NCI-H1417 (cell line): ENCODE results near the gene SNTB2.

ENCODE experiments used
- DNase-seq, 3 experiments: peaks; one replicate each; lab custom pipeline; 2025; lab: John Stamatoyannopoulos, UW

Gene SNTB2

DNA sequence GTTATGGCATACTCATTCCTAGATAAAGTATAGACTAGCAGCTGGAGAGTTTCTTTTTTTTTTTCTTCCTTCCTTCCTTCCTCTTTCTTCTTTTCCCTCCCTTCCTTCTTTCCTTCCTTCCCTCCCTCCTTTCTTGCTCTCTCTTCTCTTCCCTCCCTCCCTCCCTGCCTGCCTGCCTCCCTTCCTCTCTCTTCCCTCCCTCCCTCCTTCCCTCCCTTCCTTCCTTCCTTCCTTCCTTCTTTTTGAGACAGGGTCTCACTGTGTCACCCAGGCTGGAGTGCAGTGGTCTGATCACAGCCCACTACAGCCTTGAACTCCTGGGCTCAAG lies 7.0 kb upstream of the SNTB2 start:
- DNase-seq = no peak

DNA sequence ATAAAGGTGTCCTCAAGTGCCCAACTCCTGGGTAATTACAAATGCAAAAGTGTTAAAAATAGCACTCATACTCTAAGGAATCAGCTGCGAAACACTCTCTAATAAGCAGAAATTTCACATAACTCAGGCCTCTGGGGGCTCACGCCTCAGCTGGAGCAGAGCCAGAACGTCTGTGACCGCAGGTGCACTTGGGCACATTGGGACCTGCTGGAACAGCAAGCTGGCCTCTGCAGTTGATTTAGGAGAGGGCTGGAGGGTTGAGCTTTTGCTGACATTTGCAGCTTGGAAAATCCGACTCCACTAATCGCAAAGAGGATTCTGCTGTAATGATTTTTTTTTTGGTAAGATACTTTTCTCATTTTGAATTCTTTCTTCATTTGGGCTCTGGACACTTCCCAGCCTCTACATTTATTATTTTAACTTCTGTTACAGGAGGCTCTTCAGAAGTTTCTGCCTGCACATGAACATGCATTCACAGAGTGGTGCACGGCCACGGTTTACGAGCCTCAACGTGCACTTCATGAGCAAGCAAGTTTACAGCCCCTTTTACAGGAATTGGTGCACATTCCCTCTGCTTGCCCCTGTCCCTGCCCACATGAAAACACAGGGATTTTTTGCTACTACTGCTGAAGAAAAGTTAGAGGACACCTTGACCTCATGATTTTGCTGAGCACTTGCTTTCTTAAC lies 4.1 kb upstream of the SNTB2 start:
- DNase-seq = peak; percentile 38 to 72 (median 53)

DNA sequence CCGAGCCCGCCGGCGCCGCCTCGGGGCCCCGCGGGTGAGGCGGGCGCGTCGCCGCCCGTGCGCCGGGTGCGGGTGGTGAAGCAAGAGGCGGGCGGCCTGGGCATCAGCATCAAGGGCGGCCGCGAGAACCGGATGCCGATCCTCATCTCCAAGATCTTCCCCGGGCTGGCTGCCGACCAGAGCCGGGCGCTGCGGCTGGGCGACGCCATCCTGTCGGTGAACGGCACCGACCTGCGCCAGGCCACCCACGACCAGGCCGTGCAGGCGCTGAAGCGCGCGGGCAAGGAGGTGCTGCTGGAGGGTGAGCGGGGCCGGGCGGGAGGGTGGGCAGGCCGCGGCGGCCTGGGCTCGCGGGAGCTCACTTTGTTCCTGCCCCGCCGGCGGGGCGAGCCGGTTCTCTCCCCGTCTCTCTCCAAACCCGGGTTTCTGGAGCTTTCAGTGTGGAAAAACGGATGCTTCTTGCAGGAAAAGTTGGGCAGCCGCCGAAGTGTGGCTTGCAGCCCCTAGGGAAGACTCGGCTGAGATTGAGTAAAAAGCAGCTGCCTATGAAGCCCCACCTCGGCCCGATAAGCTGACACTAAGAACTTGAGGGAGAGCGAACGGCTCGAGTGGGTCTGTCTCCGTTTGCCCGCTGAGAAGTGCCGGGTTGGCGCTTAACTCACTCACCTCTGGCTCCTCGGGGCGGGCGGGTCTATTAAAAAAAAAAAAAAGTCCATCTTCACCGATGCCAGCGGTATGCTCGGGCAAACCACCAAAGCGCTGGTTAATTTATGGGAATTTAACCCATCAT lies 677 bp downstream of the SNTB2 start:
- DNase-seq = peak; percentile 37 to 83 (median 80)

DNA sequence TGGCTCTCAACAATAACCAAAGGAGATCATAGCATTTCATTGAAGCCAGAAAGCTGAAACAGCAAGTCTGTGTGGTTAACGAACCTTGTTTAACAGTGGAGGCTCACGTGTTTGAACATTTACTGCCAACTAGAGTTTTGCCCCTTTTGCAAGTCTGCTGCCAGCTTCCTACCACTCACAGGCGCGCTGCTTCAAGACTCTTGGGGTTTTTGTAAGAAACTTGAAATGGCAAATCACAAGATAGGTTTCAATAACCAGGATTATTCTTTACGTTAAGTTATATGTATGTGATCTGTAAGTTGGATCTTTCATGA lies 1.2 kb downstream of the SNTB2 start:
- DNase-seq = no peak

DNA sequence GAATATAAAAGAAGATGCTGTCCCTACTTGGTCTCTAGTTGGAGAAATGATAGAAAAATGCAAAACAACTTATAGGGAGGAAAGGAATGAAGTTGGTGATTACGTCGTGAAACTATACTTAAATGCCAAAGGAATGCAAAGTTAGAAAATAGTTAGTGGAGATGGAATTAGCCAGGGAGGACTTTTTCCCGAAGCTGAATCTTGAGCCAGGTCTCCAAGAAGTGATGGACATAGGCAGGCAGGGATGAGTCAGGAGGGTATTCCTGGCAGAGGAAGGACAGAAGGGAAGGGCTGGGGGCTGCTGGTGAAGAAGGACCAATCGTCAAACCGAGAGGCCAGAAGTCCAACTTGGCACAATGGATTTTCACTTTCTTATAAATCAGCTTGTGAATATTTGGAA lies 1.8 kb downstream of the SNTB2 start:
- DNase-seq = no peak

DNA sequence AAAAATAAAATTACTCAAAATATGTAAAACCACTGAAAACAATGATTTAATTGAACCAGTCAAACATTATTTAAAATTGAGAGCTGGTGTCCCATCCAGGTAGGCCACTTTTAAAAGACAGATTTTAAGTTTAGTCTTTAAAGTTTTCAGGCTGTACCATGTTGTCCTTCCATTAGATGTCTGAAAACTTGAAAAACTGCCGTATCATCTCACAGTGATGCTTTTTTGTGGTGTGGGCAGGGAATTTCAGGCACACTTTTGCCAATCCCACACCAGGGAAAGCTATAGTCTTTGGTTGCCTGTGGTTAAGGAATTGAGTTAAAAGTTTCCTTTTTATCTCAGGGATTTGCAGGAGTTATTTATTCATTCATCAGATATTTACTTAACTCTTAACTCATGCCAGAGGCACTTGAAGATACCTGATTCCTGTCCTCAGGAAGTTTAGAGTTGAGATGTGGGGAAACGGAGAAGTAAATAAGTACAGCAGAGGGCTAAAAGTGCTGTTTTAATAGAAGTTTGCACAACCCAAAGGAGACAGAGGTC lies 3.2 kb downstream of the SNTB2 start:
- no peak for DNase-seq

DNA sequence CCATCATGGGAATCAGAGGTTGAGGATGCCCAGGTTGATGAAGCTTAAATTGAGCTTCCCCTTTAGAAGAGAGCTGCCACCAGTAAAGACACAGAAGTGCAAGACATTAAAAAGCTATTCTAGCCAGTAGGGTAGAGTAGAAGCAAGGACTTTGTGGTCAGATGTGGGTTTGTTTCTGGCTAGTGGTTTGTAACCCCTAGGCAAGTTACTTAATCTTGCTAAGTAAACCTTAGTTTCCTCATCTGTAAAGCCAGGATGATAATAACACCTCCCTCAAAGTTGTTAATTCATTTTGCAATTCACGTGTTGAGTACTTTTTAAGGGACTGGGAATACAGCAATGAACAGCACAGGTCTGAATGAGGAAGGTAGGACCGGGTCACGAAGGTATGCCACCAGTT lies 3.6 kb downstream of the SNTB2 start:
- DNase-seq = no peak

DNA sequence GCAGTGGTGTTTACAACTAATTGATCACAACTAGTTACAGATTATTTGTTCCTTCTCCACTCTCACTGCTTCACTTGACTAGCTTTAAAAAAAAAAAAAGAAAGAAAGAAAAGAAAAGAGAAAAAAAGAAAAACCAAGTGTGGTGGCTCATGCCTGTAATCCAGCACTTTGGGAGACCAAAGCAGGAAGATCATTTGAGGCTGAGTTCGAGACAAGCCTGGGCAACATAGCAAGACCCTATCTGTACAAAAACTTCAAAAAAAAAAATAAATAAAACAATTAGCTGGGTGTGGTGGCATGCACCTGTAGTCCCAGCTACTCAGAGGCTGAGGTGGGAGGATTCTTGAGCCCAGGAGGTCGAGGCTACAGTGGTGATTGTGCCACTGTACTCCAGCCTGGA lies 4.2 kb downstream of the SNTB2 start:
- no peak for DNase-seq

DNA sequence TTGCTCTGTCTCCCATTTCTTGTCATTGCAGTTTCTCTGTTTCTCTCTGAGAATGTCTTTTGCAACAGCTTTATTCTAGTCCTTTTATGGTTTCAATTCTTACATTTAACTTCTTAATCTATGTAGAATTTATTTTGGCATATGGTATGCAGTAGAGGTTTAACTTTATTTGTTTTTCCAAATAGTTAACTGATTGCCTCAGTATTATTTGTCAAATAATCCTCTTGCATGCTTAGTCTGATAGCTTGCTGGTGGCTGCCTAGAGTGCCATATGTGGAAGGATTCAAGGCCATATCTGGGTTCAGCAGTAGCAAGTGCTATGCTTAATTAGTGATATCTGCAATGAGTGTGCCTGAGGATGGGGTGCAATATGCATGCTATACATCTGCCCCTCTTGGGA lies 6.9 kb downstream of the SNTB2 start:
- DNase-seq = no peak

DNA sequence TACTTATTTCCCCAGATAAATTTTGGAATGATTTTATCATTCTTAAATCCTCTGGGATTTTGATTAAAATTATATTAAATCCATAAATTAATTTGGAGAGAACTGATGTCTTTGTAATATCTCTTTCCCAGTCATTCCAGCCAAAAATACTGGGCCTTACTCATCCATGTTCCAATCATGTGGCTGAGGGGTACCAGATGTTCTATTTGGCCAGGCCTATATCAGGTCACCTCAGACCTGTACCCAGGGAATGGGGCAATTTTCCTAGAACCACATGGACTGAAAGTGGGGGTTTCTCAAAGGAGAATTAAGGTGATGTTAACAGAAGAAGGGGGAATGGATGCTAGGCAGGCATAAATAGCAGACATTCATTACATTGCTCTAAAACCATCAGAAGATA lies 7.5 kb downstream of the SNTB2 start:
- no peak for DNase-seq

DNA sequence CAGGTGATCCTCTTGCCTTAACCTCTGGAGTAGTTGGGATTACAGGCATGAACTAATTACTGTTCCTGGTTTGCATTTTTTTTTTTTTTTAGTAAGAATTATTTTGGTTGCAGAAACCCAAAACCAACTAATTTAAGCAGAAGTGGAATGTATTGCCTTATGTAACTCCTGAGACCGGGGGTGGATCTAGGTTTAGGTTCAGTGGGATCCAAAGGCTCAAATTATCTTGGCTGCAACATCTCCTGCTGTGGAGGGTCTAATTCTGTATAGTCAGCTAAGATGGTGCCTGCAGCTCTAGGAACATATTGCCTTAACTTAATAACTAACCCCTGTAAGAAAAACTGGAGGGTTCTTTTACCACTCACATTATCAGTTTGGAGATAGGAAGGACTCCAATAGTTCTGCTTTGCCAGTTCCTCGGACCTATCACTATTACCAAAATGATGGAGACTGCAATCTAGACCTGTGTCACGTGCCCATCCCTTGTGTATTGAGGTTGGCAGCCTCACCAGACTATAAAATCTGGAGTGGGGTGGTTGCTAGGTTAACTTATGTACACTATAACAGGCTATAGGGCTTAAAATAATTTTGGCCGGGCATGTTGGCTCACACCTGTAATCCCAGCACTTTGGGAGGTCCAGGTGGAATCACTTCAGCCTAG lies 8.5 kb downstream of the SNTB2 start:
- DNase-seq = peak in 1 of 3 experiments; percentile 55

DNA sequence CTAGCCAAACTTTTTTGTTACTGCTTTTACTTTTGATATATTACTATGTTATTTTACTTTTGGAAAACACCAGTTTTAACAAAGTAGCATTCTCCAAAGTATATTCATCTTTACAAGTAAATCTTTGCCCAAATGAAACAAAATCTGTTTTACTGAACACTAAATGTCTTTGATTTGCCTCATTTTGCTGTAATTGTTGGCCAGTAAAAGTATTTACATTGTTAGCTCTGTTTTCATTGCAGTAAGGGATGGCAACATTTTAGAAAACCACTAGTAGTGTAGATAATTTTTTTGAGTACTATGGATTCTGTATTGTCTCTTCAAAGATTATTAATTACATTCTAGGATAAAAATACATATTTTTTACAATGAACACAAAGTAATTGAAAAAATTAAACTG lies 10.6 kb downstream of the SNTB2 start:
- no peak for DNase-seq

DNA sequence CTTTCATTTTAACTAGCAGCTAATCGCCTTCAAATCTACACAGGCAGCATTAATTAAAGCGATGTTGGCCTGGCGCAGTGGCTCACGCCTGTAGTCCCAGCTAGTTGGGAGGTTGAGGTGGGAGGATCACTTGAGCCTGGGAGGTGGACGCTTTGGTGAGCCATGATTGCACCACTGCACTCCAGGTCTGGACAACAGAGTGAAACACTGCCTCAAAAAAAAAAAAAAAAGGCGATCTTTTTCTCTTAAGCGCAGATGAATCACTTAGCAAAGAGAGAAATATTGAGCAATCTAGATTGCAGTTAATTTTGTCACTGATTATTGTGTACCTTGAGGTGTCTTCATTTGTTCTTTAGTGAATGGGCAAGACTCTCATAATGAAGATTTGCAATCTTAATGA lies 12.4 kb downstream of the SNTB2 start:
- DNase-seq = no peak

DNA sequence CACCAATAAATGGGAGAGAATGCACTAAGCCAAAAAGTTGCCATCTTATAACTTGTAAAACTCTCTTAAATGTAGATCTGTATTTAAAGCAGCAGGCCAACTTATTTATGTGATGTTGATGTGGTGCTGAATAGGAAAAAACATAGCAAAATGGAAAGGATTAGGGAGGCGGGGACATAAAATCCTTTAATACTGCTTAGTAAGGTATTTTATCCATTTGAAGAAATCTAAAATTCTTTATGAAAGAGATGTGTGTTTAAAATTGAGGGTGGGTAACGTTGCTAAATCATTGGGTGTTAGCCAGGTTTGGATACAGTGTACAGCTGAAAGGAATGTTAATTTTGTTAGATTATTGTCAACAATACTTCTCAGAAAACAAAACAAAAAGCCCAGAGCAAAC lies 14.3 kb downstream of the SNTB2 start:
- no peak for DNase-seq

DNA sequence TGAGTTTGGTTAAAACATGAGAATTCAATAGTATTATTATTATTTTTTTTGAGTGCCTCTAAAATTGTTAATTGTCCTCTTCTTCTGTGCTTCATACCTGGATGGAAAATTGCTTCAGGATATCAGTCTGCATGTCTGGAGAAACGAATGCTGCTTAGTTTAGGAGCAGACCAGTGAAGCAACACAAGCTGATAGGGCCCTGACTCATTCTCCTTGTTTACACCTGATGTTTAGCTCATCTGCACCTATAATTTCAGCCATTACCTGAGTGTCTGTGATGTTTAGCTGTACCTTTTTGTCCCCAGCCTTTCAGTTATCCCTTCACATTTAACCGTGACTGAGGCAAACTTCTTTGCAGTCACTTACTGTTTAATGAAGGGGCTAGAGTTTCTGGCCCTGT lies 14.8 kb downstream of the SNTB2 start:
- DNase-seq = peak in 1 of 3 experiments; percentile 12

DNA sequence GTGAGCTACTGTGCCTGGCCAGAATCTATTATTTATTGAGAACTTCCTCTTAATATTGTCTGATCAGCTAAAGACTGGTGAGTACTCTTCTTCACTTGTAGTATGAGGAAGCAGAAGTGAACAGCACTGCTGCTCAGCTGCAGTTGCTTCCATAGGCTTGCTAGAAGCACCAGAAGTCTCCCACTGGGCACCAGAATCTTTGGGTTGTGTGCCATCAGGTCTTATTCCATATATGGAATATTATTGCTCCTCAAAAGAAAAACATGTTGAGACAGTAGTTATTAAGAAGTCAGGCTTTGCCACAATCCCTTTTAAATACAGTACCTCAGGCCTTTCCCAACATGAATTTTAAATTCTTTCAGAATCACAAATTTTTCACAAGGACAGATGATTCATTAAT lies 17.2 kb downstream of the SNTB2 start:
- DNase-seq = no peak

DNA sequence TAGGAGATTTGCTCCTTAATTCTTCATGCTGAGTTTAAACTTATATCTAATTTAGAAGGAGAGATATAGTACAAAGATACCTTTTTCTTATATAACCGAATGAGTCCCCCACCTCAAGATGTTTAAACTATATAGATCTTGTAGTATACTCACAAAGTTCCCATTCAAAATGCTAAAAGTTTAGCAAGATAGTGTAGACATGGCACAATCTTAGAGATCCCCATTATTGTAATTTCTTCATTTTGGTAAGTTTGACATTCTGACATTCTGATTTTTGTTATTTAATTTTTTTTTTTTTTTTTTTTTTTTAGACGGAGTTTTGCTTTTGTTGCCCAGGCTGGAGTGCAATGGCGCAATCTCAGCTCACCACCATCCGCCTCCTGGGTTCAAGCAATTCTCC lies 22.8 kb downstream of the SNTB2 start:
- DNase-seq = no peak

DNA sequence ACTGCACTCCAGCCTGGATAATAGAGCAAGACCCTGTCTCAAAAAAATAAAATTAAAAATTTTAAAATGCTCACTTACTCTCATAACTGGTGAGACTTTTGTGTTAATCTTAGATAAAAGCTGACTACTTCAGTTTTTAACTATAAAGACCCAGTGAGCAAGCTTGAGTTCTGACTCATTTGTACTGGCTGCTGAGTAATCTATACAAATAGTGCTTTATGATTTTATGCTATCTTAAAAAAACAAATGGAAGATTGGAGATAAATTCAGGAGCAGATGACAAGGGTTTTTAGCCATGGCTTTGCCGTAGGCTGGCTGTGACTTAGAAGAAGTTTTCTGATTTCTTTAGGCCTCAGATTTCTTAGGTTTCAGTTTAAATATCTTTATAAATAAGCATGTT lies 30.5 kb downstream of the SNTB2 start:
- DNase-seq = no peak

DNA sequence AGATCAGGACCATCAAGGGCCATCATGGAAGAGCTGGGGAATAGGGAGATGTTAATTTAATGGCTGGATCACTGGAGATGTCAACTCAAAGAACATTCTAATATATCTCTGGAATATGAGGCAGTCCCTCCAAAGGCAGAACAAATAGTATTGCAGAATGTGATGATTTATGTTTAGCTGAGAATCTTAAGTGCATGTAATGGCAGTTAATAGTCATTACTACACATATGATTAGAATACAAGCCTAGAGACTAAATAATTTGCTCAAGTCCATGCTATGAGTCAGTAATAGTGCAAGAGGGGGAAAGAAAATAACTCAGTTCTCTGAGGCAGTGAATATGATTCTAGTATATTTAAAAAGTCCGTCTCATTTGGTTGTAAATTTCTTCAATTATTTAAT lies 32.3 kb downstream of the SNTB2 start:
- DNase-seq = no peak

DNA sequence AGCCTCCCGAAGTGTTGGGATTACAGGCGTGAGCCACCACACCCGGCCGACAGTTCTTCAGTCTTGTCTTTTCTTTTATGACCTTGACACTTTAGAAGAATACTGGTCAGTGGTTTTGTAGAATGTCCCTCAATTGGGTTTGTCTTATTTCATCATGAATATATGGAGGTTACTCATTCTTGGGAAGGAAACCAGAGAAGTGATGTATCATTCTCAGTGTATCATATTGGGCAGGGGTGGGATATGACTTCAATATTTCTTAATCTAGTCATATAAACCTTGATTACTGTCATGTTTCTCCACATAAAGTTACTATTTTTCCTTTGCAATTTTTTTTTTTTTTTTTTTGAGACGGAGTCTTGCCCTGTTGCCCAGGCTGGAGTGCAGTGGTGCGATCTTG lies 36.9 kb downstream of the SNTB2 start:
- DNase-seq = no peak

DNA sequence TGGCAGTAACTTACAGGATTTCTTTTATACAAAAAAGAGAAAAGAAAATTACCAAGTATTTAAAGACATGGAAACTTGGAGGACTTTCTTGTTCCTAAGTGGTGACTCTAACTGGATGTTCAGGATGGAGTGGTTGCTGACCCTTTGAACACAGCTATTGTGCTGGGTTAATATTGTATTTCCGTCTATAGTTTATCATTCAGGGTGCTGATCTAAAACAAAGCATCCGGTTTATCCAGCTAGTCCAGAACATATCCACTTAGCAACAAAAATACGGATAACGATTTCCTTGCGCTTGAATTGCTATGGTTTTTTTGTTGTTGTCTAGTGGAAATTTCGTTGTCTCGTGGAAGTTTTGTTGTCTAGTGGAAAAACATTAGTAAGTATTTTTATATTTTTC lies 38.2 kb downstream of the SNTB2 start:
- no peak for DNase-seq

DNA sequence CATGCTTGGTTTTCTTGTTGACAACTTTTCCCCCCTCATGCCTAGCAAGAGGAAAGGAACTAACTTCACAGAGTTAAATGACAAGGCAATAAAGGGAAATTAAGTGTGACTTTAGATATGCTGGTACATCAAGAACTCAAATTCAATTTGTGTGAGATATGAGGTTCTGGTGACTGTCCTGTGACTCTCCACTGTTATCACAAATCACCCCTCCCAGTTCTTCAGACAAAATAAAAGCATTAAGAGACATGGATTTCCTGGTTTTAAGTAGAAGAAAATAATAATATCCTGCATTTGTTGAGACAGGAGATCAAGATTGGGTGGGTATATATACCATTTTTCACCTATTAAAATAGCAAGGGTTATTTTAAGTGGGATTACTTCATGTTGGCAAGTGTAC lies 46.2 kb downstream of the SNTB2 start:
- no peak for DNase-seq

DNA sequence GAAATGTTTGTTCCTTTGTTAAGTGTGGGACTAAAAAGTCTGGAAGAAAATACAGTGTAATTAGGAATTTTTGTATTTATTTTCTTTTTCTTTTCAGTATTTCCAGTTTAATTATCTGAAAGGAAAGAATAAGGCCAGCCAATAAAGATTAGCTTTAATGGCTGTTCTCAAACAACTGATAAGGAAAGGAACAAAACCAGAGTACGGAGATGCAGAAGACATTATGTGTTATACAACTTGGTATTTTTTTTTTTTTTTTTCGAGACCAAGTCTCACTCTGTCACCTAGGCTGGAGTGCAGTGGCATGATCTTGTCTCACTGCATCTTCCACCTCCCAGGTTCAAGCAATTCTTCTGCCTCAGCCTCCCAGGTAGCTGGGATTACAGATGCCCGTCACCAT lies 47.5 kb downstream of the SNTB2 start:
- no peak for DNase-seq
